Activated CD4-positive, alpha-beta T cell treated with anti-CD3 and anti-CD28 coated beads, Interleukin-2, amount 10 ng/mL, durations not matched to agents 7 days and 5 days (primary cell): Measurements from ENCODE around the gene NFS1. TPM values are rescaled to one million over a fixed set of nuclear protein-coding genes. Genes with fewer than 3 reads are reported as not detected.

Source experiments
- CTCF ChIA-PET: fragments of 350-600 bp; sonication (Branson Sonifier 250); formaldehyde crosslinking; loops from one replicate; lab custom pipeline; 2021; ENCODE audit warnings: antibody characterized with exemption; lab: Charles Lee
- POLR2A ChIA-PET: fragments of 350-600 bp; sonication (Branson Sonifier 250); formaldehyde crosslinking; loops from one replicate; lab custom pipeline; 2021; ENCODE audit warnings: antibody characterized with exemption; lab: Charles Lee
- DNase-seq: peaks from one replicate; pipeline ENCODE4 v3.0.0-alpha.2; 2020
- H3K27ac Mint-ChIP-seq: one replicate; pipeline ENCODE4 v1.8.0; 2021; ENCODE audit warnings: mild to moderate bottlenecking, moderate library complexity, mixed read lengths
- H3K27me3 Mint-ChIP-seq: one replicate; pipeline ENCODE4 v1.8.0; 2021; ENCODE audit warnings: mixed read lengths
- H3K36me3 Mint-ChIP-seq: one replicate; pipeline ENCODE4 v1.8.0; 2021; ENCODE audit warnings: low read depth, mixed read lengths
- H3K4me1 Mint-ChIP-seq: one replicate; pipeline ENCODE4 v1.8.0; 2021; ENCODE audit warnings: mixed read lengths
- H3K4me3 Mint-ChIP-seq: one replicate; pipeline ENCODE4 v1.8.0; 2021; ENCODE audit warnings: mild to moderate bottlenecking, moderate library complexity, mixed read lengths
- H3K9me3 Mint-ChIP-seq: one replicate; pipeline ENCODE4 v1.8.0; 2021; ENCODE audit warnings: mixed read lengths
- total RNA-seq, 2 experiments: library from RNA; stranded (reverse); gene quantifications; one replicate each; pipeline ENCODE4 v1.2.3, GENCODE V29; 2021

NFS1 gene
- total RNA-seq, 2 experiments from 2014 or later, result 33.2 to 36.6 TPM

DNA sequence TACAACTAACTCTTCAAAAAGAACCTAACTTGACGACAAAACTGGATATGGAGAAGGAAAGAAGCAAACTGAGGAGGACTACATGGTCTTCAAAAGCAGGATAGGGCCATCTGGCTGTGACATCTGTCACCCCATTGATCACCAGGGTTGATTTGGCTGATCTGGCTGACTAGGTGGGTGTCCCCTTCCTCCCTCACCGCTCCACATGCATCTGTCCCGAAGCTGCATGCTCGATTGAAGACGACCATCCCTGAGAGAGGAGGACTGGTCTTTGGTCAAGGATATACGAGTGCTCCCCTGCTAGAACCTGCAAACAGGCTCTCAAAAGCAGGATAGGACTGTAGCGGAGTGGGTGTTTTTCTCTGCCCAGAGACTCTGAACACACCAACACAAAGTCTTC lies 56.1 kb downstream of the NFS1 start:
- H3K4me3 Mint-ChIP-seq, result no peak overlapping the region
- peaks cover 25% of the 10 kb centered on the region for H3K36me3 Mint-ChIP-seq
- no peaks in the 10 kb centered on the region for H3K9me3 Mint-ChIP-seq
- CTCF ChIA-PET, result interaction anchor here (2.4 kb wide), 1 partner anchor 17 kb away, joined by 7 read pairs; no protein-coding TSS in a partner anchor
- H3K4me1 Mint-ChIP-seq, result peaks cover 34% of the 10 kb centered on the region
- H3K27ac Mint-ChIP-seq, result no peak overlapping the region
- POLR2A ChIA-PET, result no interaction called here
- no peak for DNase-seq
- H3K27me3 Mint-ChIP-seq, result no peaks in the 10 kb centered on the region

DNA sequence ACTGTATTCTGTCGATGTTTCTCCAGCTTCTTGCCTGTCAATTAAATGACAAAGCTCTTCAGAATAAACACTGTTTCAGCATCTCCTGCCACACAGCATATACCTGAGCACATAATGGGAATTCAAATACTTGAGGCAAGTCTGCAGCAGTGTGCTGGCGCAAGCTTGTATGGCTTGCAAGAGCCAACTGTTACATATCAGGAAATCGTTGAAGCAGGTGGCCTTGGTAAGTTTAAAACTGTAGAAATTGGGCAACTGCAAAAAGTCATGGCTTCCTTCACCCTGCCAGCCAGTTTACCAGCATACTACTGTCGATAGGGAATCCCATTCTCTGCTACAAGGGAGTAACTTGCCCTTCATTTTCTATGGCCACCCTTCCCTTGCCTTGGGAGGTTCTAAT lies 57.4 kb downstream of the NFS1 start:
- no peak overlapping the region for H3K27ac Mint-ChIP-seq
- no peak overlapping the region for H3K4me3 Mint-ChIP-seq
- H3K36me3 Mint-ChIP-seq, result peaks cover 20% of the 10 kb centered on the region
- no peaks in the 10 kb centered on the region for H3K27me3 Mint-ChIP-seq
- H3K4me1 Mint-ChIP-seq, result peaks cover 30% of the 10 kb centered on the region
- DNase-seq, result no peak
- ChIA-PET CTCF (interaction anchor here (0.8 to 1.6 kb wide), 2 partner anchors 11 to 23 kb away, joined by 3 to 6 read pairs; no protein-coding TSS in a partner anchor), POLR2A (no interaction called here)
- H3K9me3 Mint-ChIP-seq, result no peaks in the 10 kb centered on the region

DNA sequence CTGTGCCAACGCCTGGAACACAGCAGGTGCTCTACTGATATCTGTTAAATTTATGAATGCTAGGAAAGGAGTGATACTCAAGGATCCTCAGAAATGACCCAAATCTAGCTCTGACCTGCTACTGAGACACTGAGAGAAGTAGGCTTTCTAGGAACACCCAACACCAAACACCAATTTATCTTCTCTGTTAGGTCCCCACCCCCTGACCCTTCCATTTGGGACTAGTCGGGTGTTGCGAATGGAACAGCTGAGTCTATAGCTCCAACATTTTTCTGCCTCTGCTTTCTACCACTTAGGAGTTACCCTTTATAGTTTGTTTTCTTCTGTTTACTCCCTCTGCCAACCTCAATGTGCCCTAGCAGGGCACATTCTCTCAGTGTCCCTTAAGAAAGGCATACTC lies 58.4 kb downstream of the NFS1 start:
- Mint-ChIP-seq H3K27ac (no peak overlapping the region), H3K4me1 (peaks cover 23% of the 10 kb centered on the region), H3K36me3 (peaks cover 18% of the 10 kb centered on the region), H3K27me3 (no peaks in the 10 kb centered on the region), H3K4me3 (no peak overlapping the region), H3K9me3 (no peaks in the 10 kb centered on the region)
- no peak for DNase-seq
- POLR2A ChIA-PET, result interaction anchor here (0.6 kb wide), 1 partner anchor 64 kb away, joined by 5 read pairs; no protein-coding TSS in a partner anchor
- CTCF ChIA-PET, result interaction anchor here (1.4 kb wide), 1 partner anchor 21 kb away, joined by 6 read pairs; no protein-coding TSS in a partner anchor

DNA sequence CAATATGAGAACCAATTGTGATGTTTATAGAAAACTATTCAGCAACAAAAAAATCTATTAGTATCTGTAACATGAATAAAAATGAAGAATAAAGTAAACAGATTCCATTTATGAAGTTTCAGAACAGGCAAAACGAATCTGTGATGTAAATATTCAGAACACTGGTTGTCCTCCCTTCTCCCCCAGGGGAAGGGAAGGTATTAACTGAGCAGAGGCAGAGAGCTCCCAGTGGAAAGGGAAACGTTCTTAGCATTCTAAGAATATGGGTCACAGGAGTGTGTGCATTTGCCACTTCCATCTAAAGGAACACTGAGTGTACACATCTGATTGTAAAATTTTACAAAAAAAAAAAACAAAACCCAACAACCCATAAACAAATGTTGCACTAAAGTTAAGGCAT lies 60.4 kb downstream of the NFS1 start:
- no peaks in the 10 kb centered on the region for H3K27me3 Mint-ChIP-seq
- ChIA-PET CTCF (no interaction called here), POLR2A (no interaction called here)
- H3K4me3 Mint-ChIP-seq, result no peak overlapping the region
- peaks cover 8% of the 10 kb centered on the region for H3K36me3 Mint-ChIP-seq
- H3K27ac Mint-ChIP-seq, result no peak overlapping the region
- no peaks in the 10 kb centered on the region for H3K9me3 Mint-ChIP-seq
- no peak for DNase-seq
- H3K4me1 Mint-ChIP-seq, result peaks cover 15% of the 10 kb centered on the region

DNA sequence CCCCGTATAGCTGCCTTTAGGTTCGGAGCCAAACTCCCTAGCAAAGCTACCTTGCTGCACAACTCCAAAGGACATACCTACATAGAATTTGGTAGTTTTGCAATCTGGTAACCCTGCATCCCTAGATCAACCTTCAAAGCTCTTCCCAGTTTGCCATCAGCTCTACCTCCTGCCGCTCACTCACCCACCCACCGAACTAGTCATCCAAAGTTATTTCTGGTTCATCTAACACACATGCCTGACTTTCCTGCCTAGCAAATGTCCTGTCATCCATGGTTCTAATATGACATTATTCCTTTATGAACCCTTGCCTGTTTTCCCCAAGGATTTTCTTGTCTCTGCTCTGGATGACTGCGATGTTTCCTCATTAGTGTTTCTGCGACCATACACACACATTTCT lies 61.9 kb downstream of the NFS1 start:
- peaks cover 2% of the 10 kb centered on the region for H3K36me3 Mint-ChIP-seq
- H3K4me3 Mint-ChIP-seq, result no peak overlapping the region
- H3K4me1 Mint-ChIP-seq, result peaks cover 15% of the 10 kb centered on the region
- no peak overlapping the region for H3K27ac Mint-ChIP-seq
- ChIA-PET POLR2A (no interaction called here), CTCF (interaction anchor here (1.2 to 1.4 kb wide), 3 partner anchors 8 to 18 kb away, joined by 3 to 5 read pairs (median 4); no protein-coding TSS in a partner anchor)
- H3K27me3 Mint-ChIP-seq, result no peaks in the 10 kb centered on the region
- H3K9me3 Mint-ChIP-seq, result no peaks in the 10 kb centered on the region
- DNase-seq, result no peak

DNA sequence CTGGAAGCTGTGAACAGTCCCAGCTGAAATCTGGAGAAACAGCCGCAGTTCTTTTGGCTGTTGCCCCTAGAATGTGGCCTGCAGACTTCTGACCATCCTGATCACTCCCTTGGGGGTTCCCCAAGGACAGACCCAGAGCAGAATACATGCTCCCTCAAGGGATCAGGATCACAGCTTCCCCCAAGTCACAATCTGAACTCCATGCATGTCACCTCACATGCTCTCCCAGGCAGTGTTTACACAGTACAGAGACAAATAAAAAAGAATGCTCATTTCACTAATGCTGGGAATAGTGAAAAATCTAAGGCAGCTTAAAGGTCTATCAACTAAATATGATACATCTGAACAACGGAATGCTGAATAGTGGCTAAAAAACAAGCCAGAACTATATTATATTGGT lies 63.1 kb downstream of the NFS1 start:
- CTCF ChIA-PET, result interaction anchor here (0.6 to 1.1 kb wide), 2 partner anchors 319 to 590 kb away, joined by 3 read pairs; no protein-coding TSS in a partner anchor
- POLR2A ChIA-PET, result no interaction called here
- no peak overlapping the region for H3K4me3 Mint-ChIP-seq
- no peak for DNase-seq
- no peaks in the 10 kb centered on the region for H3K36me3 Mint-ChIP-seq
- no peaks in the 10 kb centered on the region for H3K27me3 Mint-ChIP-seq
- H3K27ac Mint-ChIP-seq, result no peak overlapping the region
- peaks cover 12% of the 10 kb centered on the region for H3K4me1 Mint-ChIP-seq
- no peaks in the 10 kb centered on the region for H3K9me3 Mint-ChIP-seq

DNA sequence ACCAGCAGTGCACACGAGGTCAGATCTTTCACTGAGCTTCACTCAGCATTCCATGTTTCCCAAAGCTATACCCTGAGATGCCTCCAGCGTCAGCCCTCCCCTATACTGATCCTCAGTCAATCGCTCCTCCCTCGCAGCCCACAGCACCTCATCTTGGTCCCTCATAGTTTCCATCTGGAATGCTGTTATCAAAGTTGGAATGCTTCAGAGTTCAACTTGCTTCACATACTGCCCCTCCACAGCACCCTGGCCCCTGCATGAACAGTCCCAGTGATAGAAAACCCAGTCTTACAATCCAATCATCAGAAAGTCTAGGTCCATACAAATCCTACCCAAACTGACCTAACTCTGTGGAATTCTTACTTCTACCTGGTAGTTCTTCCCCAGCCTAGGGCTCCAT lies 63.5 kb downstream of the NFS1 start:
- ChIA-PET CTCF (interaction anchor here (1.1 to 1.5 kb wide), 2 partner anchors 16 to 319 kb away, joined by 3 to 4 read pairs; no protein-coding TSS in a partner anchor), POLR2A (no interaction called here)
- H3K4me3 Mint-ChIP-seq, result no peak overlapping the region
- H3K27me3 Mint-ChIP-seq, result no peaks in the 10 kb centered on the region
- H3K4me1 Mint-ChIP-seq, result peaks cover 10% of the 10 kb centered on the region
- no peak for DNase-seq
- H3K9me3 Mint-ChIP-seq, result no peaks in the 10 kb centered on the region
- no peak overlapping the region for H3K27ac Mint-ChIP-seq
- H3K36me3 Mint-ChIP-seq, result peaks cover 1% of the 10 kb centered on the region

DNA sequence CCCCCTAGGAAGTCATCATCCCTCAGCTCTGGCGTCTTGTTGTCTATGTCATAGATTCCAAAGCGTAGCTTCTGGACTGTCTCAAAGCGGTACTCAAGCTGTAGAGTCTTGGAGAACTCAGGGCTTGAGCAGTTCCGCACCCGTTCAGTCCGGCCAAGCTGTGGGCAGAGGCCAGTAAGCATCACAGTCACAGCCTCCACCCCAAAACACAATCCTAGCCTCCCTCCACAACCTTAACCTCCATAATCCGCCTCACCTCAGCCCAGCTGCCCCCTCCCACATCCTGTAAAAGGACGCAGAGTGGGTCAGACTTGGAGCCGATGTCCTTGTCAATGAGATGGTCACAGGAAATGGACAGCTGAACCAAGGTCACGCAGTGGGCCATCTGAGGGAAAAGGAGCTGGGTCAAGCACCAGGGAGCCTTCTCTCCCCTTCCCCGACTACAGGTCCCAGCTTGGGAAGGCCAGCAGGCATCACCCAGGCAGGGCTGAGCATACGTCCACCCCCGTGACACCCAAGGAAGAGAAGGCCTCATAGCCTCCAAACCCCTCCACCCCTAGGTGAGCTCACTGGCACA lies 66.5 kb downstream of the NFS1 start:
- Mint-ChIP-seq H3K27me3 (no peaks in the 10 kb centered on the region), H3K4me1 (no peaks in the 10 kb centered on the region), H3K4me3 (no peak overlapping the region), H3K9me3 (no peaks in the 10 kb centered on the region), H3K27ac (no peak overlapping the region), H3K36me3 (peaks cover 17% of the 10 kb centered on the region)
- DNase-seq, result no peak
- CTCF ChIA-PET, result interaction anchor here (0.5 to 0.9 kb wide), 4 partner anchors 13 to 150 kb away, joined by 3 to 4 read pairs (median 3); no protein-coding TSS in a partner anchor
- POLR2A ChIA-PET, result no interaction called here

DNA sequence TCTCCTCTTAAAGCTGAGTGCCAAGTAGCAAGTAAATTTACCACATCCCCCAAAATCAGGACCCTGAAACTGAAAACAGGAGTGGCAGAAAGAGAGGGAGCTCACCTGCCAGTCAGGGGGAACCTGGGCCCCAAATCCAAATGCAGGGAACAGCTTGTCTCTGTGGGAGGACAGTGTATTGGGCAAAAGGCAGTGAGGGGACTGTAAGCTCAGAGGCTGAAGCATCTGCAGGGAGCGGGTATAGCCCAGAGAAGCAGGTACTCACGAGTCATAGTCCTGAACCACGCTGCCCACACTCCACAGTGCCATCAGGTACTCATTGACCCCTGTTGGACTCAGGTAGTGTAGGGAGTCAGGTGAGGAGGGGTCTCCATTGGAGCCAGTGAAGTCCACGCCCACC lies 68.5 kb downstream of the NFS1 start:
- H3K9me3 Mint-ChIP-seq, result no peaks in the 10 kb centered on the region
- peaks cover 33% of the 10 kb centered on the region for H3K36me3 Mint-ChIP-seq
- no peak overlapping the region for H3K27ac Mint-ChIP-seq
- ChIA-PET POLR2A (no interaction called here), CTCF (interaction anchor here (0.5 to 3.4 kb wide), 7 partner anchors 11 to 1269 kb away, joined by 3 to 28 read pairs (median 4); partner anchors contain the start of genes CPNE1 and RBM12)
- DNase-seq, result no peak
- H3K4me1 Mint-ChIP-seq, result no peaks in the 10 kb centered on the region
- H3K4me3 Mint-ChIP-seq, result no peak overlapping the region
- no peaks in the 10 kb centered on the region for H3K27me3 Mint-ChIP-seq

DNA sequence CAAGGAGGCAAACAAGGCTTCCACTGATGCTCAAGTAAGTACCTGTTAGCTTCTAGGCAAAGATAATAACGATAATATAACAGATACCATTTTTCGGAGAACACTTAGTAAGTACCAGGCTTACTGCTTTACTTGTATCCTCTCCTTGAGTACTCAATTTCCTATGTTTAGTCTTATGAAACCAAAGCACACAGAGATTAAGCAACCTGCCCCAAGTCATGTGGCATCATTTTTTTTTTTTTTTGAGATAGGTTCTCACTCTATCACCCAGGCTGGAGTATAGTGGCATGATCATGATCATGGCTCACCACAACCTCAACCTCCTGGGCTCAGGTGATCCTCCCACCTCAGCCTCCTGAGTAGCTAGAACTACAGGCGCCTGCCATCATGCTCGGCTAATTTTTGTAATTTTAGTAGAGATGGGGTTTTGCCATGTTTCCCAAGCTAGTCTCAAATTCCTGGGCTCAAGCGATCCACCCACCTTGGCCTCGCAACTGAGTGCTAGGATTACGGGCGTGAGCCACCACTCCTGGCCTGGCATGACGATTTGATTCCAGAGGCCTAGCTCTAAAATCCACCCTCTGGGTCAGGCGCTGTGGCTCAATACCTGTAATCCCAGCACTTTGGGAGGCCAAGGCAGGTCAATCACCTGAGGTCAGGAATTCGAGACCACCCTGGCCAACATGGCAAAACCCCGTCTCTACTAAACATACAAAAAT lies 69.6 kb downstream of the NFS1 start:
- no peak overlapping the region for H3K4me3 Mint-ChIP-seq
- no peaks in the 10 kb centered on the region for H3K9me3 Mint-ChIP-seq
- H3K27ac Mint-ChIP-seq, result no peak overlapping the region
- peaks cover 40% of the 10 kb centered on the region for H3K36me3 Mint-ChIP-seq
- no peak for DNase-seq
- POLR2A ChIA-PET, result no interaction called here
- CTCF ChIA-PET, result interaction anchor here (0.7 to 3.4 kb wide), 5 partner anchors 12 to 324 kb away, joined by 3 to 28 read pairs (median 4); partner anchors contain the start of gene SCAND1
- H3K4me1 Mint-ChIP-seq, result no peaks in the 10 kb centered on the region
- H3K27me3 Mint-ChIP-seq, result no peaks in the 10 kb centered on the region

DNA sequence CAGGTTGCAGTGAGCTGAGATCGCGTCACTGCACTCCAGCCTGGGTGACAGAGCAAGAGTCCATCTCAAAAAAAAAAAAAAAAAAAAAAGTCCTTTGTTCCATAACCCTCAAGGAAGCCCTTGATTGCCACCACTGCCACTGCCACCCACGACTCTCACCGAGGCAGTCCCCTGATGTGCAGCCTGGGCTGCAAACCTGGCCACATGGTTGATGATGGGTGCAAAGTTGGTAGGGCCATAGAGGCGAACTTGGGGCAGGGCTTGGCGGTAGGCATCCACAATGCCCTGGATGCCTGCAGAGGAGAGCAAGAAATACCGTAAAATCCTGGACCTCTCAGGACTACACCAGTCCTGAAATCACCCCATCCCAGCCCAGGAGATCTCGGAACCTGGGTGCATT lies 72.0 kb downstream of the NFS1 start:
- Mint-ChIP-seq H3K27ac (no peak overlapping the region), H3K9me3 (no peaks in the 10 kb centered on the region), H3K36me3 (peaks cover 40% of the 10 kb centered on the region), H3K4me1 (no peaks in the 10 kb centered on the region), H3K27me3 (no peaks in the 10 kb centered on the region), H3K4me3 (no peak overlapping the region)
- POLR2A ChIA-PET, result no interaction called here
- CTCF ChIA-PET, result interaction anchor here (0.6 to 1.0 kb wide), 2 partner anchors 8 to 83 kb away, joined by 3 to 4 read pairs; no protein-coding TSS in a partner anchor
- DNase-seq, result no peak

DNA sequence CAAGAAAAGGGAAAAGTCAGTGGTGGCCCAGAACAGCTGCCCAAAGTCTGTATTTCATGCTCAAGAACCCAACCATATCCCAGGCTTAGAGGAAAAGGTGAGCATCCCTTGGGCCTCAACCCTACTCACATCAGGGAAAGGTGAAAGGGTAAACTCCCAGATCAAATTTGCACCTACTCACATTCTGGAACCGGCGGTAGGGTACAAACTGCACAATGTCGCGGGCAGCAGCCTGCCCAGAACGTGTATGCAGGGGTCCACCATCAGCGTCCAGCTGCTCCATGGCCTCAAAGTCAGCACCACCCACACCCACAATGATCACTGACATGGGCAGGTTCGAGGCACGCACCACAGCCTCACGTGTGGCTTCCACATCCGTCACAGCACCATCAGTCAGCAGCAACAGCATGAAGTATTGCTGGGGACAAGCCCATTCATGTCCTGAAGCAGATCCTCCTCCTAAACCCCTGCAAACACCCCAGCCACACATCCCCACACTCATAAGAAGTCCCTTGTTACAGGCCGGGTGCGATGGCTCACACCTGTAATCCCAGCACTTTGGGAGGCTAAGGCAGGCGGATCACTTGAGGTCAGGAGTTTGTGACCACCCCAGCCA lies 72.7 kb downstream of the NFS1 start:
- ChIA-PET POLR2A (no interaction called here), CTCF (interaction anchor here (0.6 kb wide), 1 partner anchor 83 kb away, joined by 3 read pairs; no protein-coding TSS in a partner anchor)
- Mint-ChIP-seq H3K4me3 (no peak overlapping the region), H3K36me3 (peaks cover 40% of the 10 kb centered on the region), H3K27me3 (no peaks in the 10 kb centered on the region), H3K4me1 (no peaks in the 10 kb centered on the region), H3K9me3 (no peaks in the 10 kb centered on the region), H3K27ac (no peak overlapping the region)
- no peak for DNase-seq
